Medulla oblongata (tissue), 1 donor: ENCODE measurements around the gene PCK2.

Experiments
- DNase-seq: peaks from one replicate; pipeline ENCODE4 v3.0.0-alpha.2; 2015; ENCODE audit errors: extremely low spot score

The PCK2 gene

GRCh38 chr14:24115422-24116127 is 21.5 kb downstream of the PCK2 start:
- no peak for DNase-seq

GRCh38 chr14:24116128-24116814 is 22.2 kb downstream of the PCK2 start:
- no peak for DNase-seq

GRCh38 chr14:24117179-24117578 is 23.1 kb downstream of the PCK2 start:
- no peak for DNase-seq

- no peak for DNase-seq
These were observed 25.6 kb downstream of the PCK2 start for GRCh38 chr14:24119691-24120090.

GRCh38 chr14:24121210-24121609 is 27.1 kb downstream of the PCK2 start:
- no peak for DNase-seq

- DNase-seq, result no peak
These were observed 28.3 kb downstream of the PCK2 start for GRCh38 chr14:24122416-24122815.

- DNase-seq, result no peak
These were observed 28.8 kb downstream of the PCK2 start for GRCh38 chr14:24122898-24123297.

GRCh38 chr14:24123424-24124417 is 29.6 kb downstream of the PCK2 start:
- DNase-seq, result no peak

GRCh38 chr14:24126939-24127338 is 32.8 kb downstream of the PCK2 start:
- no peak for DNase-seq

GRCh38 chr14:24127673-24128072 is 33.6 kb downstream of the PCK2 start:
- DNase-seq, result no peak

GRCh38 chr14:24129410-24129998 is 35.4 kb downstream of the PCK2 start:
- DNase-seq, result no peak

GRCh38 chr14:24130380-24130716 is 36.2 kb downstream of the PCK2 start, which contains the start of gene FITM1:
TSS of gene FITM1 (plus strand) at chr14:24130659. CDS start at chr14:24131564, 905 bp downstream.
- DNase-seq, result no peak

GRCh38 chr14:24130717-24131548 is 36.8 kb downstream of the PCK2 start:
- no peak for DNase-seq

GRCh38 chr14:24131549-24131966 is 37.4 kb downstream of the PCK2 start:
- no peak for DNase-seq

- no peak for DNase-seq
These were observed 38.1 kb downstream of the PCK2 start for GRCh38 chr14:24132061-24132685.

- DNase-seq, result no peak
These were observed 38.9 kb downstream of the PCK2 start for GRCh38 chr14:24132976-24133375.

GRCh38 chr14:24133735-24134134 is 39.6 kb downstream of the PCK2 start:
- DNase-seq, result no peak

GRCh38 chr14:24135584-24135833 is 41.4 kb downstream of the PCK2 start:
- no peak for DNase-seq

GRCh38 chr14:24135834-24136683 is 41.9 kb downstream of the PCK2 start, which contains the start of gene PSME1:
TSS of gene PSME1 (plus strand) at chr14:24136194. CDS start at chr14:24136263, 69 bp downstream.
- DNase-seq, result peak; percentile 95
